Smooth muscle cell (in vitro differentiated cells): ENCODE measurements around the gene BAIAP2L2. TPM values are rescaled to one million over a fixed set of nuclear protein-coding genes. Genes with fewer than 3 reads are reported as not detected.

ENCODE experiments used
- DNase-seq: peaks from one replicate; lab custom pipeline; 2025; ENCODE audit not compliant: unreplicated experiment; lab: John Stamatoyannopoulos, UW
- H2AFZ ChIP-seq: fragments of 200-600 bp; sonication (generic); 2 replicates; pipeline ENCODE4 v1.6.0; 2016; ENCODE audit warnings: antibody characterized with exemption, low read depth, mild to moderate bottlenecking
- H3F3A ChIP-seq: fragments of 200-600 bp; sonication (generic); 2 replicates; pipeline ENCODE4 v1.6.0; 2017; ENCODE audit warnings: antibody characterized with exemption, low read depth
- H3K27ac ChIP-seq: fragments of 200-600 bp; sonication (generic); 2 replicates; pipeline ENCODE4 v1.5.1; 2016; ENCODE audit warnings: low read depth, mild to moderate bottlenecking
- H3K27me3 ChIP-seq: fragments of 200-600 bp; sonication (generic); 2 replicates; pipeline ENCODE4 v1.6.1; 2016; ENCODE audit warnings: low read depth, mild to moderate bottlenecking
- H3K36me3 ChIP-seq: fragments of 200-600 bp; sonication (generic); 2 replicates; pipeline ENCODE4 v1.5.1; 2016; ENCODE audit warnings: low read depth
- H3K4me1 ChIP-seq: fragments of 200-600 bp; sonication (generic); 2 replicates; pipeline ENCODE4 v1.5.1; 2016; ENCODE audit warnings: low read depth
- H3K4me2 ChIP-seq: fragments of 200-600 bp; sonication (generic); 2 replicates; pipeline ENCODE4 v1.6.0; 2016; ENCODE audit warnings: mild to moderate bottlenecking
- H3K4me3 ChIP-seq: fragments of 200-600 bp; sonication (generic); 2 replicates; pipeline ENCODE4 v1.5.1; 2016; ENCODE audit warnings: mild to moderate bottlenecking
- H3K79me2 ChIP-seq: fragments of 200-600 bp; sonication (generic); 2 replicates; pipeline ENCODE4 v1.6.0; 2016; ENCODE audit warnings: low read depth, mild to moderate bottlenecking
- H3K9ac ChIP-seq: fragments of 200-600 bp; sonication (generic); 2 replicates; pipeline ENCODE4 v1.6.0; 2016; ENCODE audit warnings: low read depth
- H3K9me3 ChIP-seq: fragments of 200-600 bp; sonication (generic); replicated peaks from 2 replicates; pipeline ENCODE4 v1.5.1; 2016; ENCODE audit warnings: low read depth
- H4K20me1 ChIP-seq: fragments of 200-600 bp; sonication (generic); 2 replicates; pipeline ENCODE4 v1.6.0; 2016; ENCODE audit warnings: low read depth
- CTCF ChIP-seq: fragments of 200-600 bp; sonication (generic); IDR thresholded peaks from 2 replicates; pipeline ENCODE4 v1.5.1; 2017; ENCODE audit warnings: borderline replicate concordance, mild to moderate bottlenecking, antibody characterized with exemption; ENCODE audit not compliant: insufficient read depth, poor library complexity, severe bottlenecking
- WGBS: methylation state at CpG from one replicate; pipeline ENCODE4 v1.1.7; 2016; ENCODE audit warnings: low lambda C conversion rate; 5-methylcytosine and 5-hydroxymethylcytosine counted together
- polyA plus RNA-seq: library from polyadenylated mRNA; unstranded; fragments of >200 nt; fragmentation: Nextera tagmentation; extraction: Ambion mirVana; gene quantifications from 2 replicates; pipeline ENCODE4 v1.2.1, GENCODE V29; 2016
- total RNA-seq: library from RNA; depleted of rRNA; stranded (reverse); fragments of >200 nt; gene quantifications from 2 replicates; pipeline ENCODE4 v1.2.3, GENCODE V29; 2014

Gene BAIAP2L2
- total and polyA plus RNA-seq, 2 experiments from 2014 or later: 0.13 to 1.3 TPM

GRCh38 chr22:38067028-38067415, 43.5 kb downstream of the BAIAP2L2 start:
- no peak for TF ChIP-seq CTCF
- H3K9me3 ChIP-seq: no peaks in the 10 kb centered on the region
- H2AFZ ChIP-seq: no peak overlapping the region
- no peaks in the 10 kb centered on the region for H3K36me3 ChIP-seq
- 94% methylated on average over 8 of the region's 8 CpGs for WGBS
- no peak overlapping the region for H3K4me3 ChIP-seq
- no peaks in the 10 kb centered on the region for H3K4me1 ChIP-seq
- H3K4me2 ChIP-seq: no peak overlapping the region
- H3K27ac ChIP-seq: no peak overlapping the region
- H3K79me2 ChIP-seq: no peaks in the 10 kb centered on the region
- no peak for DNase-seq
- H3K27me3 ChIP-seq: no peaks in the 10 kb centered on the region
- no peaks in the 10 kb centered on the region for H3F3A ChIP-seq
- H3K9ac ChIP-seq: no peak overlapping the region
- no peaks in the 10 kb centered on the region for H4K20me1 ChIP-seq

GRCh38 chr22:38066381-38067027, 44.0 kb downstream of the BAIAP2L2 start:
- H3K27me3 ChIP-seq: no peaks in the 10 kb centered on the region
- H3K36me3 ChIP-seq: no peaks in the 10 kb centered on the region
- H3K4me2 ChIP-seq: no peak overlapping the region
- H4K20me1 ChIP-seq: no peaks in the 10 kb centered on the region
- WGBS: 94% methylated on average over 13 of the region's 13 CpGs
- no peak for TF ChIP-seq CTCF
- H3K9me3 ChIP-seq: no peaks in the 10 kb centered on the region
- DNase-seq: no peak
- no peak overlapping the region for H3K9ac ChIP-seq
- no peak overlapping the region for H3K27ac ChIP-seq
- no peak overlapping the region for H2AFZ ChIP-seq
- no peaks in the 10 kb centered on the region for H3F3A ChIP-seq
- no peaks in the 10 kb centered on the region for H3K4me1 ChIP-seq
- H3K79me2 ChIP-seq: no peaks in the 10 kb centered on the region
- H3K4me3 ChIP-seq: no peak overlapping the region

GRCh38 chr22:38065539-38065938, 44.9 kb downstream of the BAIAP2L2 start:
- Histone ChIP-seq H3K9me3 (no peaks in the 10 kb centered on the region), H3K4me3 (no peak overlapping the region), H2AFZ (no peak overlapping the region), H3K27ac (no peak overlapping the region), H3K27me3 (no peaks in the 10 kb centered on the region), H3K36me3 (no peaks in the 10 kb centered on the region), H3K79me2 (no peaks in the 10 kb centered on the region), H3F3A (no peaks in the 10 kb centered on the region), H3K4me1 (no peaks in the 10 kb centered on the region), H3K4me2 (no peak overlapping the region), H3K9ac (no peak overlapping the region), H4K20me1 (no peaks in the 10 kb centered on the region)
- TF ChIP-seq CTCF: no peak
- 96% methylated on average over 8 of the region's 8 CpGs for WGBS
- no peak for DNase-seq

- no peaks in the 10 kb centered on the region for H3K27me3 ChIP-seq
- H4K20me1 ChIP-seq: no peaks in the 10 kb centered on the region
- no peak overlapping the region for H3K27ac ChIP-seq
- no peaks in the 10 kb centered on the region for H3K79me2 ChIP-seq
- no peak overlapping the region for H3K4me2 ChIP-seq
- DNase-seq: no peak
- H2AFZ ChIP-seq: no peak overlapping the region
- H3K9ac ChIP-seq: no peak overlapping the region
- no peak overlapping the region for H3K4me3 ChIP-seq
- peaks cover 2% of the 10 kb centered on the region for H3K4me1 ChIP-seq
- no peak for TF ChIP-seq CTCF
- no peaks in the 10 kb centered on the region for H3F3A ChIP-seq
- WGBS: 94% methylated on average over 6 of the region's 6 CpGs
- H3K36me3 ChIP-seq: no peaks in the 10 kb centered on the region
- no peaks in the 10 kb centered on the region for H3K9me3 ChIP-seq
Observed at GRCh38 chr22:38062791-38063190, 47.7 kb downstream of the BAIAP2L2 start.
